H1 (cell line): ENCODE measurements around the gene PHC2. TPM values are rescaled to one million over a fixed set of nuclear protein-coding genes. Genes with fewer than 3 reads are reported as not detected.

Experiments
- CTCF ChIA-PET: fragments of 300-600 bp; sonication (Branson Sonifier 250); formaldehyde crosslinking; loops from one replicate; lab custom pipeline; 2021; ENCODE audit not compliant: partially characterized antibody; lab: Charles Lee
- POLR2A ChIA-PET: fragments of 300-600 bp; sonication (Branson Sonifier 250); formaldehyde crosslinking; loops from one replicate; lab custom pipeline; 2021; ENCODE audit warnings: inconsistent platforms; ENCODE audit not compliant: partially characterized antibody; lab: Charles Lee
- DNase-seq, 2 experiments: peaks; one replicate each; pipeline versions ENCODE4 v3.0.0 to v3.0.0-alpha.2; 2010 to 2022; ENCODE audit warnings: low spot score in 2 of 2, low read depth in 1 of 2, mixed read lengths in 1 of 2
- FAIRE-seq: peaks from 2 replicates; lab custom pipeline; 2011; peaks lifted over from hg19 to GRCh38; lab: Jason Lieb, UNC
- H2AFZ ChIP-seq: 2 replicates; pipeline ENCODE4 v1.8.1; 2012; ENCODE audit warnings: low read length, inconsistent platforms
- H2AK5ac ChIP-seq: 2 replicates; pipeline ENCODE4 v1.6.1; 2013; ENCODE audit warnings: low read depth, low read length
- H2BK120ac ChIP-seq: replicated peaks from 2 replicates; pipeline ENCODE3; 2013; ENCODE audit warnings: low read depth, low read length, inconsistent platforms
- H2BK12ac ChIP-seq: 2 replicates; pipeline ENCODE4 v1.6.1; 2013; ENCODE audit warnings: low read depth, low read length
- H2BK15ac ChIP-seq: 2 replicates; pipeline ENCODE4 v1.6.1; 2013; ENCODE audit warnings: low read length
- H2BK20ac ChIP-seq: 2 replicates; pipeline ENCODE4 v1.6.1; 2013; ENCODE audit warnings: low read length
- H2BK5ac ChIP-seq: 2 replicates; pipeline ENCODE4 v1.6.1; 2013; ENCODE audit warnings: low read depth, low read length
- H3K14ac ChIP-seq: 2 replicates; pipeline ENCODE4 v1.6.1; 2013; ENCODE audit warnings: inconsistent platforms; ENCODE audit not compliant: insufficient read length
- H3K18ac ChIP-seq: 2 replicates; pipeline ENCODE4 v1.6.1; 2013; ENCODE audit warnings: low read length; ENCODE audit errors: extremely low read depth
- H3K23ac ChIP-seq: 2 replicates; pipeline ENCODE4 v1.6.1; 2013; ENCODE audit warnings: inconsistent platforms; ENCODE audit not compliant: insufficient read length
- H3K23me2 ChIP-seq: 2 replicates; pipeline ENCODE4 v1.6.1; 2013; ENCODE audit warnings: low read depth, low read length
- H3K27ac ChIP-seq: 2 replicates; pipeline ENCODE4 v1.6.1; 2011; ENCODE audit warnings: low read depth, low read length, inconsistent platforms
- H3K27me3 ChIP-seq, 4 experiments: replicated peaks in 1 of 4; 1 replicate in 1 of 4; 2 replicates in 3 of 4; pipeline versions ENCODE4 v1.6.1 to v1.8.1; 2011 to 2013; ENCODE audit warnings: low read length in 3 of 4, mild to moderate bottlenecking in 3 of 4, inconsistent platforms in 2 of 4, mixed read lengths in 2 of 4, moderate library complexity in 1 of 4; ENCODE audit not compliant: control insufficient read depth in 3 of 4, insufficient read depth in 3 of 4; ENCODE audit errors: extremely low read depth in 1 of 4
- H3K36me3 ChIP-seq, 4 experiments: 2 replicates each; pipeline versions ENCODE4 v1.6.1 to v1.8.1; 2011 to 2013; ENCODE audit warnings: mild to moderate bottlenecking in 4 of 4, low read length in 3 of 4, moderate library complexity in 2 of 4, control low read depth in 1 of 4, inconsistent platforms in 1 of 4; ENCODE audit not compliant: insufficient read depth in 4 of 4, control insufficient read depth in 2 of 4
- H3K4ac ChIP-seq: replicated peaks from 2 replicates; pipeline ENCODE3; 2013; ENCODE audit warnings: low read length, low read depth, mixed read lengths, inconsistent platforms; ENCODE audit not compliant: insufficient read length
- H3K4me1 ChIP-seq, 4 experiments: replicated peaks in 1 of 4; 1 replicate in 1 of 4; 2 replicates in 3 of 4; pipeline versions ENCODE4 v1.6.1 to v1.8.1; 2011 to 2013; ENCODE audit warnings: low read length in 3 of 4, inconsistent platforms in 2 of 4, mixed read lengths in 1 of 4; ENCODE audit not compliant: insufficient read depth in 4 of 4, control insufficient read depth in 3 of 4
- H3K4me2 ChIP-seq, 2 experiments: 2 replicates each; pipeline versions ENCODE4 v1.6.1 to v1.8.1; 2011 to 2013; ENCODE audit warnings: low read depth in 2 of 2, low read length in 2 of 2, control low read depth in 1 of 2, inconsistent platforms in 1 of 2, mild to moderate bottlenecking in 1 of 2; ENCODE audit not compliant: insufficient read depth in 1 of 2
- H3K4me3 ChIP-seq, 4 experiments: fragments of 200-600, 300-600 bp in 1 of 4; sonication (generic), shearing (Covaris generic), sonication (Bioruptor Twin) in 1 of 4; 2 replicates each; pipeline versions ENCODE4 v1.5.1 to v1.8.1; 2011 to 2016; ENCODE audit warnings: low read length in 4 of 4, low read depth in 3 of 4, control low read depth in 2 of 4, inconsistent platforms in 2 of 4, mild to moderate bottlenecking in 2 of 4, mixed read lengths in 1 of 4, moderate library complexity in 1 of 4; ENCODE audit not compliant: insufficient read depth in 2 of 4; ENCODE audit errors: extremely low read depth in 1 of 4
- H3K56ac ChIP-seq: replicated peaks from 2 replicates; pipeline ENCODE3; 2013; ENCODE audit warnings: low read depth, mild to moderate bottlenecking, mixed read lengths, low read length, inconsistent platforms; ENCODE audit not compliant: insufficient read length
- H3K79me1 ChIP-seq: 2 replicates; pipeline ENCODE4 v1.6.1; 2013; ENCODE audit warnings: low read depth, low read length, control low read depth
- H3K79me2 ChIP-seq, 2 experiments: 2 replicates each; pipeline versions ENCODE4 v1.6.1 to v1.8.1; 2012 to 2013; ENCODE audit warnings: low read length in 2 of 2, mild to moderate bottlenecking in 2 of 2, inconsistent platforms in 1 of 2; ENCODE audit not compliant: insufficient read depth in 2 of 2, control insufficient read depth in 1 of 2
- H3K9ac ChIP-seq, 4 experiments: replicated peaks in 1 of 4; 1 replicate in 1 of 4; 2 replicates in 3 of 4; pipeline versions ENCODE4 v1.6.1 to v1.8.1; 2011 to 2013; ENCODE audit warnings: low read depth in 3 of 4, low read length in 3 of 4, control low read depth in 2 of 4, mild to moderate bottlenecking in 2 of 4, moderate library complexity in 2 of 4, inconsistent platforms in 1 of 4; ENCODE audit errors: extremely low read depth in 1 of 4
- H3K9me3 ChIP-seq, 2 experiments: 2 replicates each; pipeline versions ENCODE4 v1.6.1 to v1.8.1; 2012 to 2013; ENCODE audit warnings: mild to moderate bottlenecking in 2 of 2, moderate library complexity in 2 of 2, control low read depth in 1 of 2, inconsistent platforms in 1 of 2, low read depth in 1 of 2, low read length in 1 of 2, mixed read lengths in 1 of 2; ENCODE audit not compliant: insufficient read depth in 2 of 2
- H4K20me1 ChIP-seq, 2 experiments: replicated peaks in 1 of 2; 2 replicates each; pipeline versions ENCODE3 to v1.8.1; 2011 to 2013; ENCODE audit warnings: inconsistent platforms in 2 of 2, low read length in 2 of 2, mild to moderate bottlenecking in 1 of 2; ENCODE audit not compliant: insufficient read depth in 2 of 2, control insufficient read depth in 1 of 2
- H4K5ac ChIP-seq: 2 replicates; pipeline ENCODE4 v1.6.1; 2013; ENCODE audit warnings: low read length, low read depth, mixed read lengths, inconsistent platforms; ENCODE audit not compliant: insufficient read length
- H4K8ac ChIP-seq: 2 replicates; pipeline ENCODE4 v1.8.0; 2013; ENCODE audit warnings: mild to moderate bottlenecking, moderate library complexity, low read length, inconsistent platforms; ENCODE audit not compliant: insufficient read depth; ENCODE audit errors: extremely low read depth
- H4K91ac ChIP-seq: replicated peaks from 2 replicates; pipeline ENCODE3; 2013; ENCODE audit warnings: low read length, mixed read lengths, inconsistent platforms; ENCODE audit not compliant: insufficient read length
- JUND ChIP-seq: IDR thresholded peaks from 2 replicates; pipeline ENCODE4 v1.6.1; 2011; ENCODE audit warnings: mild to moderate bottlenecking, improper control_type of control experiment, low read length
- RAD21 ChIP-seq, 2 experiments: IDR thresholded peaks in 1 of 2; conservative IDR thresholded peaks in 1 of 2; 2 replicates each; pipeline ENCODE4 v1.6.1; 2011; ENCODE audit warnings: low read depth in 2 of 2, low read length in 2 of 2, improper control_type of control experiment in 1 of 2, inconsistent platforms in 1 of 2, mild to moderate bottlenecking in 1 of 2, moderate library complexity in 1 of 2
- RXRA ChIP-seq: IDR thresholded peaks from 2 replicates; pipeline ENCODE4 v1.6.1; 2011; ENCODE audit warnings: low read depth, mild to moderate bottlenecking, low read length, moderate library complexity; ENCODE audit not compliant: insufficient read depth
- WGBS, 2 experiments: shearing (Covaris generic) in 1 of 2; methylation state at CpG; one replicate each; pipeline versions ENCODE4 v1.1.6 to v1.1.7; 2013 to 2015; ENCODE audit warnings: low lambda C conversion rate in 2 of 2, mixed read lengths in 2 of 2, inconsistent platforms in 1 of 2, low coverage in 1 of 2, missing lambda C conversion rate in 1 of 2; ENCODE audit not compliant: insufficient replicate concordance in 2 of 2, insufficient coverage in 1 of 2, insufficient read length in 1 of 2; ENCODE audit errors: extremely low coverage in 1 of 2, missing lambda C conversion rate in 1 of 2; 5-methylcytosine and 5-hydroxymethylcytosine counted together
- polyA plus RNA-seq, 7 experiments: library from polyadenylated mRNA; depleted of rRNA in 3 of 7; stranded (reverse) in 5 of 7; unstranded in 2 of 7; fragments of >200 nt in 5 of 7; fragments of 200-250 nt in 2 of 7; gene quantifications; 1 replicate in 5 of 7; 2 replicates in 1 of 7; 4 replicates in 1 of 7; pipeline versions ENCODE4 v1.2.1 to v1.2.3, GENCODE V29; 2011 to 2013; ENCODE audit warnings: missing spikeins in 2 of 7, mixed read lengths in 2 of 7
- total RNA-seq: library from RNA; stranded (reverse); fragmentation: NEBNext Ultra II Directional; extraction: Animal tissue kit (Norgen Biotek cat#: 25700); gene quantifications from 2 replicates; pipeline ENCODE4 v1.2.1, GENCODE V29; 2021

Gene PHC2
- total and polyA plus RNA-seq, 2 of the 8 experiments (the other 6 are each of a cell fraction or from before 2014, with no cell fraction given) = 5.6 to 14.2 TPM

DNA sequence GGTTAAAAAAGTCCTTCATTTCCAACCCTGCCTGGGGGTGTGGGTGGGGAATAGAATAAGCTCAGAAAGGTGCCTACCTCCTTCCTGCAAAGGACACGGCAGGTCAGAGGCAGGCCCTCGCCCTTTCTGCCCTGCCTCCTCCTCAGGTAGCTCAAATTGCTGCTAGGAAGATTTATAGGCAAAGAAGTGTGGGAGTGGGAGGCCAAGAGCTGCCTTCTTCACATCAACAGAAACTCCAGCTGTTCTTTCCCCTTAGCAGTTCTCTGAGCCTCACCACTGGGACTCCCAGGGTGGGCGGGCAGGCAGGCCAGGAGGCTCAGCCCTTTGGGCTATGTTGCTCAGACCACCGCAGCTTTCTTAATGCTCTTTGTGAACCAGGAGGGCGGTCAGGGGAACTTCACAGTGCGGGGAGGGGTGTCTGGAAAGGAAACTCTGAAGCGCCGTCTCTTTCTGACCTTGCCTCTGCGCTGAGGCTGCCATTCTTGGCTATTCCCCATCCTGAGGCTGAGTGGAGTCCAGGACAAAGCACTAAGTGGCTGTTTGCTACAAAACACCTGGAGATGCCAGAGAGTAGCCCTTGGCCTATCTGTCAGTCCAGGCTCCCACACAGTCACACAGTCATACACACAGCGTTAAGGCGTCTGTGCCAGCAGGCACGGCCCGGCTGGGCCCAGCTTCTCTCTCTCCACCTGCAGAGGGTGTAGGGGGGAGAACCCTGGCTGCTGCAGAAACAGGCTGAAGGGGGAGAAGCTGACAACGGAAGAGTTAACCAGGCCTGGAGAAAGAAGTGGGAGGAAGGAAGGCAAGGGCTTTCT is 107.0 kb downstream of the PHC2 start:
- H3K36me3 ChIP-seq = peaks cover 0 to 9% (median 0%) of the 10 kb centered on the region in 4 experiments; a peak in 2 of 8 replicates
- H3K79me2 ChIP-seq = no peaks in the 10 kb centered on the region
- H3K4ac ChIP-seq = no peak overlapping the region
- CTCF ChIA-PET = interaction anchor here (0.8 to 2.6 kb wide), 15 partner anchors 8 to 181 kb away, joined by 3 to 12 read pairs (median 4); no protein-coding TSS in a partner anchor
- DNase-seq = no peak
- no peak overlapping the region for H2BK20ac ChIP-seq
- TF ChIP-seq RAD21 (IDR thresholded peaks at IDR 0.05 in 1 of 2, conservative IDR thresholded peaks at IDR 0.05 in 1 of 2; ENCODE audit: low read depth in 2 of 2, low read length in 2 of 2) (peak in 1 of 2 experiments; percentile 27; a peak in 2 of 4 replicates), JUND (no peak), RXRA (no peak)
- no peaks in the 10 kb centered on the region for H3K4me1 ChIP-seq
- H3K23ac ChIP-seq = no peak overlapping the region
- H3K18ac ChIP-seq = no peak overlapping the region
- H4K20me1 ChIP-seq = no peaks in the 10 kb centered on the region
- no peak for FAIRE-seq
- H4K91ac ChIP-seq = no peak overlapping the region
- no peaks in the 10 kb centered on the region for H3K23me2 ChIP-seq
- H3K27ac ChIP-seq = no peak overlapping the region
- H2BK12ac ChIP-seq = no peak overlapping the region
- no peaks in the 10 kb centered on the region for H3K27me3 ChIP-seq
- H3K4me3 ChIP-seq = no peak overlapping the region
- H2BK120ac ChIP-seq = no peak overlapping the region
- H3K56ac ChIP-seq = no peak overlapping the region
- no peak overlapping the region for H4K5ac ChIP-seq
- H3K9ac ChIP-seq = no peak overlapping the region
- H2AFZ ChIP-seq = no peak overlapping the region
- H2BK15ac ChIP-seq = no peak overlapping the region
- WGBS, 2 experiments = 92% methylated on average over 14 of the region's 14 CpGs; no CpG with 5 or more reads in 1 of the 2 experiments
- no peaks in the 10 kb centered on the region for H3K79me1 ChIP-seq
- no peaks in the 10 kb centered on the region for H3K9me3 ChIP-seq
- H3K4me2 ChIP-seq = no peak overlapping the region
- no peak overlapping the region for H4K8ac ChIP-seq
- POLR2A ChIA-PET = interaction anchor here (0.6 kb wide), 1 partner anchor 20 kb away, joined by 3 read pairs; no protein-coding TSS in a partner anchor
- H2BK5ac ChIP-seq = no peak overlapping the region
- no peak overlapping the region for H3K14ac ChIP-seq
- H2AK5ac ChIP-seq = no peak overlapping the region
